HG02870 (cell line): ENCODE data around the gene SURF1.
A peak's percentile ranks its signal among the peaks of the same experiment; 100 is the strongest.

ENCODE experiments used
- ATAC-seq: cut with Tn5 transposase; IDR thresholded peaks from one replicate; pipeline ENCODE4 v1.9.1; 2021; ENCODE audit warnings: mild to moderate bottlenecking, moderate library complexity; ENCODE audit not compliant: unreplicated experiment

The SURF1 gene

DNA sequence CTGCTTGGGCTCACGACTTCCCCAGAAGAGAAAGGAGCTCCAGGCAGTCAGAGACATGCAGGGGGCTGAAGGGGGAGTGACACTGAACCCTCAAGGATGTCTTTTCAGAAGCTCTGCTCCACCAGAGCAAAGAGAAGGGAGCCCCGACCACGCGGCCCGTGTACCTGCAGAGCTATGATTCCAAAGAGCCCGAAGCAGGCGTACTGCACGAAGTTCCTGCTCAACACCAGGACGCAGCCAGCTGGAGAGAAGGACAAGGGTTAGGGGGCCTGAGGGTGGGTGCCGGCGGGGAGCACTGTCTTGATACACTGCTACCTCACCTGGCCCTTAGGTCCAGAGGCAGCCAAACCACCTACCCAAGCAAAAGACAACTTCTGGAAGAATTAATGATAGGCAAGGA, 10.1 kb upstream of the SURF1 start:
- ATAC-seq: no peak

DNA sequence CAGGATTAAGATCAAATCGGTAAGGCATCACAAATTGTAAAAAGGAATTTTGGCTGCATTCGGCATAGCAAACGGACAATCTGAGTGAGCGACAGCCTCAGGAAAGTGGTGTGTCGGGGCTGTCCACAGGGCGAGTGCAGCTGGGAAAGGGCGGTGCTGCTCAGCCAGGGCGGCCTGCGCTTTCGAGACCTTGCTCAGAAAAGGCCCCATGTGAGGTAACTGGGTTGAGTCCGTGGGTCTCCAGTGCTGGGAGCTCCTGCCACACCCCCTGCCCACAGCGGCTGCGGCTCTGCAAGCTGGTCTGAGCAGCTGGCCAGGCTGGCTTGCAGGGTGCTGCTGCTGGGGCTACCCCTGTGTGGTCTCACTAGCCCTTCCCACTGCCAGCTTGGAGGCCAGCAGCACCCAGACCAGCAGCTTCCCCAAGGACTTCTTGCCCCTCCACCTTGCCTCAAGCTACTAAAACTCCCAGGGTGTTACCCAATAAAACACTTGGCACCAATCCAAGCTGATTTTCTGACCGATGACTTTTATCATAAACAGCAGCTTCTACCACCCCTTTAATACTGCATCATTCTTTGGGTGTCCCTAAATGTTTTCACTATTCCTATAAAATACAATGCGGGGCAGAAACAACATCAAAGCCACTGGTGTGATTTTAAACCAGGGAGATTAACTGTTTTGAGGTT, 6.2 kb upstream of the SURF1 start:
- no peak for ATAC-seq

DNA sequence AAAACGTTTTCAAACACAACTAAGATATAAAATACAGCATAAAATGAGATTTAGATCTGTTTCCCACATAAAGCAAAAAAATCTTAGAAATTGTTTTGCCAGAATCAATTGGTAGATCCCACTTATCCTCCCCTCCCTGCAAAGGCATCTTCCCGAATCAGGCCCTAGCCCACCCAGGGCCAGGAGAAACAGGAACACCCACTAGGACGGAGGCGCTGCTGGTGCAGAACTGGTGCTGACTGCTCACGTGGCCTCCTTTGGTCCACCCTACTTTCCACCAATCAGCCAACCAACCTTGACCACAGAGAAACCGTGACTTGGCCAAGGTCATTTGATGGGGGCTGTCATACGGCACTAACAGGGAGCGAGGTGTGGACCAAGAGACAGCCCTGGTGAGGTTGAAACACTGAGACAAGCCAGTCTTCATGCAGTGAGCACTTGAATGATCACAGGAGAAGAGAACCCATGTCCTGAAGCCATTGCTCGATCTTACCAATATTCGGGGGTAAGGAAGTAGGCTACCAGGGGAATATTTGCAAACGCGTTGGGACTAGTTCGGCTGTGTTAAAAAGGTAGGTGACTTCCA, 5.3 kb upstream of the SURF1 start:
- no peak for ATAC-seq

DNA sequence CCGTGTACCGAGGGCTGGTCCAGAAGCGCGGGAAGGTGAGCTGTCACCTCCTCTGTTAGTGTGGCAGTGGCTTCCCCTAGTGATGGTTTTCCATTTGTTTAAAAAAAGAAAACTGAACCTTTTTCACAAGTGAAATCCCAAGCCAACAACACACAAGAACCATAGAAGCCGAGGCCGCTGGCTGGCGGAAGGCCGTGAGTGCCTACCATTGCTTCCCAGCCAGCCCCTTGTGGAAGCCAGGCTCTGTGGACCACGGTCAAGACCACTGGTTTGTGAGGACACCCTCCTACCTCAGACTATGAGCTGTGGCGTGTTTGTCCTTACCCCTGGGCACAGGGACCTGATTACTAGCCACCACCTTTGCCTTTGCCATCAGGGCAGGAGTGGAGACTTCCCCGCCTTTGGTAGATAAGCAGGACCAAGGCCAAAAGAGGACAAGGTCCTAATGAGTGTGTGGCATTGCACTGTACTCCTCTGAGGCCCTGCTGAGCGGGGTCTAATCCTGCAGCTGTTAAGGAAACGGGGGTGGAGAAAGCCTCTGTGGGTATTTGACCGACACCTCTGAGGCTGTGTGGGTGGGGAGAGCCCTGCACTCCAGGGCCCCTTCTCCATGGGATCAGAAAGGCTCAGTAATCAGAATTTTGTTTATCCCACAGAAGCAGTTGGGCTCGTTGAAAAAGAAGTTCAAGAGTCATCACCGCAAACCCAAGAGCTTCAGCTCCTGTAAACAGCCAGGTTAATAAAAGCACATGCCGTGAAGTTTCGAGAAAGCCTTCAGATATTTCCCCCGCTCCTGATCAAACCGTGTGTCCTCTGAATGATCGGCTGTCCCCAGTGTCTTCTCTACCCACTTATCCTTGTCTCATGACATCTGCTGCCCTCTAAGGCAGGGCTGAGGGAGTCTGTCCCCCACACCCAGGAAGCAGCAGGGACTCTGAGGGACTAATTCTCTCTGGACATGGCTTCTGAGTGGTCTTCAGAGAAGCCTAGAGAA, 4.4 kb upstream of the SURF1 start:
- no peak for ATAC-seq

DNA sequence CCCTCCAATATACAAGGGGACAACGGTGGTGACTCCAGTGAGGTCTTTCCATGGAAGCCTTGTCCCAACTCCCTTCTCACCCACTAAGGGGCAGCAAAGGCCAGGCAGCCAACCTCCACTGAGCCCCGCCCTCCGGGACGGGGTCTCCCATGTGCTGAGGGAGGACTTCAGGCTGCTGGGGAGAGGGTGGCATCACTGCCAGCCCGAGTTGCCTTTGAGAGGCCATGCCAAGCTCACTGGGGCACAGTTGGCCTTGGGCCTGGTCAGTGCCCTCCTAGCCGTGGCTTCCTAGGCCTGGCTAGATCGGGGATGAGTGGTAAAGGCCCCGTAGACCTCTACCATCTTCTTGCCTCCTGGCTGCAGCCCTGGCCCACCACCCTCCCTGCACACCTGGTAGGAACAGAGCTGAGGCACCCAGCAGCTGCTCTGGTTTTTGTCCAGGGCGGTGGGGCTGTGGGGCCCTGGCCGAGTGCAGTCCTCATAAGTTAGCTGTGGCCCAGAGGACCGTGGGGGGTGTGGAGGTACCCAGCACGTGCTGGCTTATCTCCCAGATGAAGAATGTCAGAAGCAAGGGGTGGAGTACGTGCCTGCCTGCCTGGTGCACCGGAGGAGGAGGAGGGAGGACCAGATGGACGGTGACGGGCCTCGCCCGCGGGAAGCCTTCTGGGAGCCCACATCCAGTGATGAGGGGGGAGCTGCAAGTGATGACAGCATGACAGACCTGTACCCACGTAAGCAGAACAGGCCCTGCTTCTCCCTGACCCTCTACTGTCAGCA, 3.3 kb upstream of the SURF1 start:
- ATAC-seq: no peak

DNA sequence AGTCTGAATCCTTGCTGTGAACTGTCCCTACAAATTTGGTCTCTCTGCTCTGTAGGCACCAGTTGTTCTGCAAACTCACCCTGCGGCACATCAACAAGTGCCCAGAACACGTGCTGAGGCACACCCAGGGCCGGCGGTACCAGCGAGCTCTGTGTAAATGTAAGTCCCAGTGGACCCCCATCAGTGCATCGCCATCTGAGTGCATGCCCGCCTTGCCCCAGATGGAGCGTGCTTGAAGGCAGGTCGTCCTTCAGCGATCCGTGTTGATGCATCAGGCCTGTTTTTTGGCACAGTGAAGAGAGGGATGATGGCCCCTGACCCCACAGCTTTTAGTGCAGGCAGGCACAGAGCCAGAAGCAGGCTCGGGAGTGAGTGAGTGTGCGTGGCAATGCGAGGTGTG, 1.4 kb upstream of the SURF1 start:
- no peak for ATAC-seq

DNA sequence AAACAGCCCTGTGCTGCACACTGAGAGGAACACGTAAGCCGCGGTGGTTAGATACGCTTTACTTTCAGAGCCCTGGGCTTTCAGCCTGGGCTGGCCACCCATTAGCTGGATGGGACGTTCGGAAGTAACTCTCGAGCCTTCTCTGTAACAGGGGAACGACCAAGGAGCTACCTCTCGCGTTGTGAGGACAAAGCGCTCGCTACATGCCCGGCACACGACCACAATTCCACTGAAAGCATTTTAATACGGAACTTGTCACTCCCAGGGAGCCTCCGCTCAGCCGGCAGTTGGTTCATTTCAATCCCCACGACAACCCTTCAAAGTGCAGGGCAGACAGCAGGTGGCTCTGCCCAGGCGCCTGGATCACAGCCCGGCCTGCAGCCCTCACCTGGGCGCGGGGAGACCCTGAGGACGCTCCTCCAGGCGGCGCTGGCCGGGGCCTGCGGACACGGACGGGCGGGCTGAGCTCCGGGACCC, 368 bp downstream of the SURF1 start:
- peak; percentile 9 for ATAC-seq

DNA sequence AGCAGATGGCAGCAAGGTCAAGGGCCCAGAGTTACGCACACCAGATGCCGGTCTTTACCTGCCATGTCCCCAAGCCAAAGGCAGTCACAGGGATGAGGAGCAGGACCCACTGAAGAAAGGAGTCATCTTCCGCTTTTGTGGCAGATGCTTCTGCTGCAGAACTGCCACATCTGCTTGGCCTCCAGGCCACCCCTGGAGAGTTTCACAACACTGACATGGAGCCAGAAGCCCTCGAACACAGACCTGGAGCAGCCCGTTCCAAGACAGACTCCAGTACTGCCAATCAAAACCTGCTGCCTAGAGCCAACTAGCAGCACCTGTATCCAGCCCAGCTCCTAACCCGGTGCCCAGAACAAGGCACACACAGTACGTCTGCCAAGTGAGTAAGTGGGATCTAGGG, 1.5 kb downstream of the SURF1 start:
- ATAC-seq: no peak

DNA sequence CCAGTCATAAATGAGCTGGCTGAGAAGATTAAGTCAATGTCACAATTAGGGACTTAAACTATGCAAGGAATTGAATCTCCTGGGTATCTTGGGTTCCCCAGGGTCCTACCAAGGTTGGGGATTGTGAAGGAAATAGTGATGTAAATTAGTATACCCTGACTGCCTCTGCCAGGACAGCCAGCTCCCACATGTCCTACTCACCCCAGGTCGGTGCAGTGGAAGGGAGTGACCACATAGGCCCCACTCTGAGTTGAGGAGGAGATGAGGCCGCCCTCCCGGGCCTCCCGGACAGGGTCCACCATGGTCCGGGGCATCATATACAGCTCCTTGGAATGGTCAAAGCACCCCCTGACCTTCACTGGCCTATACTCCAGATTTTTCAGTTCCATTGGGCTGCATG, 2.7 kb downstream of the SURF1 start:
- ATAC-seq: no peak

DNA sequence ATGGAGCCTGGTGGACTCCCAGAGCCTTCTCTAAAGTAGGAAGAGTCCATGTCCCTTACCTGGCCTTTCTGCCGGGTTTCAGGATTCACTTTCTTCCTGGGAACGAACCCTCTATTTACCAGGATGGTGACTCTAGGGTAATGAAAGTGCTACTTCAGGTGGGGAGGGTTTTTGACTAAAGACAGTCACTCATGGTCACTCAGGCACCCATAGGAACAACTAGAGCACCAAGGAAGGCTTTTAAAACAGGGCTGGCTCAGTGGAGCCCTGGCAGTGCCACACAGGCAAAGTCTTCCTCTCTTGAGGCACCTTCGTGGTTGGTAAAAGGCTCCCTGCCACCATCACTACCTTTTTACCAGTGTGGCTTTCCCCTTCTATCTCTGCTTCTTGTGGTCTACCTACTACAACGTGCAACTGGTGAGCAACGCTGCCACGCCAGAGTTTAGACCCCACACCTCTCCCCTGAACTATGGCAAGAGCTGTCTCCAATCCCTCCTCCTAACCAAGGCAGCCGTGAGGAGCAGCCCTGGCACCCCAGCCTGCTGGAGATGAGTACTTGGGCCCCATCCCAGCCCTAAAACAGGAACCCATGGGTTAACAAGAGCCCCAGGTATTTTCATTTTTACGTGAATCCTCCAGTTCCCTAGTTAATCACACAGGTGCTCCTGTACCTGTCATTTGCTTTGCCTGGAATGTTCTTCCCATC, 3.5 kb downstream of the SURF1 start:
- ATAC-seq: no peak

DNA sequence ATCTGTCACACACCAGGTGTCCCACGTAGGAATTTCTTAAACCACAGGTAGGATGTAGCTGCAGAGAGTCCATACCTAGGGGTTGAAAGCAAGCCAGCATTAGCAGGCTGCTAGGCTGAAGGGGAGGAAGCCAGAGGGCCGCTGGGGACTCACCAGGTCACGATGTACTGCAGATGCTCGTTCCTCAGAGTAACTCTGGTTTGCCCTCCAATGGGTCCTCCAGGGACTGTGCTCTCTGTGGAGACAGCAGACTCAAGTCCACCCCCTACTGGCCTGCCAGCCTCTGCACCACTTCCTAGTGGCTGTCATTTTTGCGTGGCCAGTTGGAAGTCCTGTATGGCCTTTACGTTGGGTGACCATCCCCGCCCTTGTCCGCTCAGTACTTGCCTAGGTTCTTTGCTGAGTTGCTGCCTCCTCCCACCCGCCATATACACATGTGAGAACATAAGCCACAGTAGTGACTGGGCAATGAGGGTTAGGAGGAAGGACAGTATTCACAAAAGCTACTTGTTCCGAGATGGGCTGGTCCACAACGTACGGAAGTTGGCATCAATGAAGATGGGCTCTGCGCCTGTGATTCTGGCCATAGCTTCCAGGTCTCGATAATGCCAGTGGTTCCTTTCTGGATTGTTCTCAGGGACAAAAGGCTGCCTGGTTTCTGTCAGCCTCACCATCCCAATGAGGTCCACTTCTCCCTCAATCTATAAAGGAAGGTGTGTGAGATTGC, 4.2 kb downstream of the SURF1 start:
- ATAC-seq: no peak

DNA sequence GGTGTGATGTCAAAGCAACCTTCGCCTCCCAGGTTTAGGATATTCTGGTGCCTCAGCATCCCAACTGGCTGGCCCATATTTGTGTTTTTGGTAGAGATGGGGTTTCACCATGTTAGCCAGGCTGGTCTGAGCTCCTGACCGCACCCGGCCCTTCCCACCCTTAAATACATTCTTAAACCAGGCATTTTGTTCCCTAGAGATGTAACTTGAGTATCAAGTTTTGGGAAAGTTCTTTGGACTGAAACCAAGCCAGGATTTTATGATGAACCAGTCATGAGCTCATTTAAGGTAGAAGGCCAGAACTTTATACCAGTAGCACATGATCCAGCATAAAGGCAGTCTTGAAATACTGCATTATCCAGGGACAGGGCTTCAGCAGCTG, 4.8 kb downstream of the SURF1 start:
- no peak for ATAC-seq

DNA sequence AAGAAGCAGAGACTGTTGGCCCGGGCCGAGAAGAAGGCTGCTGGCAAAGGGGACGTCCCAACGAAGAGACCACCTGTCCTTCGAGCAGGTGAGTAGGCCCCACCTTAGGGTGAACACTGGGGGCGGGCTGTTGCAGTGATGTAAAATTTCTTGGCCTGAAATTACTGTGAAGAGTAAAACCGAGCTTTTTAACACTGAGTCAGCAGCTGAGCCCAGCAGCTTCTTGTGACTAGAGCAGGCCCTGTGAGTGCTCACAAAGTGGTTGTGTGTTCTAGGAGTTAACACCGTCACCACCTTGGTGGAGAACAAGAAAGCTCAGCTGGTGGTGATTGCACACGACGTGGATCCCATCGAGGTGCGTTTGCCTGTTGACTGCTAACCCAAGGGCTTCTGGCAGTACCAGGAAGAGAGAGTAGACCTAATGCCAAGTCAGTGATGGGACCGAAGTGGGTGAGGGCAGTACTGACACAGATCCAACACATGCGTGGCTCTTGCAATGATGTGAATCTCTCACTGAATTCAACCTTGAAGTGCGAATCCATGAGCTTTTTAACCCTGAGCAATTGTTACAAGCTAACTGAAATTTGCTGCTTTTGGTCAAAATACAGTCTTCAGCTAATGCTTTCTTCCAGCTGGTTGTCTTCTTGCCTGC, 6.2 kb downstream of the SURF1 start:
- ATAC-seq: no peak

DNA sequence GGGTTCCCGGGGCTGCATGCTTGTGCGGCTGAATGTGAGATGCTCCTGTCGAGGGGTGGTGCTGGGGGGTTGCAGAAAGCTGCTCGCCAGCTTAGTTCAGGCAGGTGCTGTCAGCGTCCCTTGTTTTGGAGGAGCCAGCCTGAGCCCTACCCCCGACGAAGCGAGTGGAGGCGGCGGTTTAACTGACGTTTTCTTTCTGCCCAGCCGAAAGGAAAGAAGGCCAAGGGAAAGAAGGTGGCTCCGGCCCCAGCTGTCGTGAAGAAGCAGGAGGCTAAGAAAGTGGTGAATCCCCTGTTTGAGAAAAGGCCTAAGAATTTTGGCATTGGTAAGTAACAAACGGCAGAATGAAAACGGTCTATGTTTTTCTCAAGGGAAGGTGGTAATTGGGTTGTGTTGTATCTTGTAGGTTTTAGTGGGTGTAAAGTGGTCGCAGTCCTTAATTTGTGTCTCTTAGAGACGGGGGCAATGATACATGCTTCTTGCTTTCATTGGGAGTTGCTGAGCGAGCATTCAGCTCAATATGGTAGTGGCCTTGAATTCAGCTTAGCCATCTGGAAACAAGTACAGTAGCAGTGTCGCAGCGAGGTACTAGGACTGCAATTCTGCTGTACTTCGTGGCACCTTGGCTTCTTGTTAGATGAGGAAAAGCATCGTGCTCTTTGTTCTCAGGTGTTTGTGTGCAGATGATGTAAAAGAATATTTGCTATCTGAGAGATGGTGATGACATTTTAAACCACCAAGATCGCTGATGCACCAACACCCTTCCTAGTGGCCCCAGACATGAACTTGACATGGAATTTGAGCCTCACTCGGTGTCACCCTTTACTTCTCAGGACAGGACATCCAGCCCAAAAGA, 7.3 kb downstream of the SURF1 start:
- no peak for ATAC-seq

DNA sequence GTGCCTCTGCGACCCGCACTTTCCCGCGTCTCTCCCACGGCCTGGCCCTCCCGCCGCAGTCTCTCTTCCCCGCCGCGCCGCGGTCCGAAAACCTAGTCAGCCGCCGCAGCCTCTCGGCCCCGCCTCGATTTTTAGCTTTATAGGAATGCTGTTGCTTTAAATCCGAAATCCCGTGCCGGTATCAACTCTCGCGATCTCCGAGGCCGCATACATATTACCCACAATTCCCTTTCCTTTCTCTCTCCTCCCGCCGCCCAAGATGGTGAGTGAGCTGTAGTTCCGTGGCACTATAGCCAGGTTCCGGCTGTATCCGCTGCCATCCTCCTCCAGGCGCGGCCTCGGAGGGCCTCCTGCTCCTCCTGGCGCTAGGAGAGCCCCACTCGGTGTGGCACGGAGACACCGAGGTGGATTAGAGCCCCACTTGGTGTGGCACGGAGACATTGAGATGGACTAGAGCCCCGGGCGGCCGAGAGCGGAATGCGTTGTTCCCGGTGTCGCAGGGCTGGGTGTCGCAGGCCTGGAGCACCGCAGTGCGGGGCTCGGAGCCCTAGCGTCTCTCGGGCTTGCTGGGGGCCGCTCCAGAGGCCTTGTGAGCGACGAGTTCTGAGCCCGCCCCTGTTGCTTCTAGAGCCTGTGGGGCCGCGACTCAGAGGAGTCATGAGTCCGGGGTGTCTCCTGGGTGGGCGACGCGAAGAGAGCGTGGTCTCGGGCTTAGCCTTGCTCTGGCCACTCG, 8.1 kb downstream of the SURF1 start, which contains the start of the genes MED22 and RPL7A:
Gene MED22, minus strand, starts transcription at position 147 of the 733 bp plus-strand sequence. CDS start 1,469 bp downstream, outside the sequence.
Gene RPL7A, plus strand, starts transcription at position 234 of the 733 bp plus-strand sequence. Its CDS starts 26 bp downstream, at position 260.
- ATAC-seq: peak; percentile 51

DNA sequence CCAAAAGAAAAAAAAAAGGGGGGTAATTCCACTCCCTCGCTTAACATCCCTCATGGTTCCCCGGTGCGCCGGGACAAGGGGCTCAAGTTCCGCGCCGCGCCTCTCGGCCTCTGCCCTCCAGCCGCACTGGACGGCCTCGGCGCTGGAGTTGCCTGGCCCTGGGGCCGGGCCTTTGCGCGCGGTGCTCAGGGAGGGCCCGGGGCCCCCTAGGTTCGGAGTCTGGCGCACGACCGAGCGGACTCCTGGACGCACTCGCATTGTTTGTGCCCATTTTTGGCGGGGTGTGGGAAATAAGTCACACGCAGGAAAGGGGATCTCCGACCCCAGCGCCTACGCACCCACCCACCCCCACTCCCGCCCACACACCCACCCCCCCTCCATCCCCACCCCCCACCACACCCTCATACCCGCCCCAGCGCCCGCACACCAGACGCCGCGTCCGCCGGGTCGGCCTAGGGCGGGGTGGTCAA, 8.7 kb downstream of the SURF1 start:
- peak; percentile 34 for ATAC-seq
